H1 (cell line): ENCODE data around the gene RERE. TPM values are rescaled to one million over a fixed set of nuclear protein-coding genes. Genes with fewer than 3 reads are reported as not detected.

Experiments
- CHD7 ChIP-seq: fragments of 300-600 bp; sonication (generic); IDR thresholded peaks from 2 replicates; pipeline ENCODE4 v1.7.1; 2012; ENCODE audit warnings: low read length, moderate library complexity, mild to moderate bottlenecking, inconsistent platforms; ENCODE audit not compliant: insufficient replicate concordance
- CTCF ChIP-seq, 3 experiments: IDR thresholded peaks; 1 replicate in 2 of 3; 2 replicates in 1 of 3; pipeline versions ENCODE4 v1.5.1 to v1.6.1; 2011; ENCODE audit warnings: low read length in 3 of 3, mild to moderate bottlenecking in 3 of 3, inconsistent platforms in 2 of 3, low read depth in 1 of 3, moderate library complexity in 1 of 3; ENCODE audit not compliant: insufficient read depth in 1 of 3; ENCODE audit errors: control extremely low read depth in 1 of 3
- JUND ChIP-seq: IDR thresholded peaks from 2 replicates; pipeline ENCODE4 v1.6.1; 2011; ENCODE audit warnings: mild to moderate bottlenecking, improper control_type of control experiment, low read length
- KDM1A ChIP-seq: fragments of 200-600, 300-600 bp; sonication (generic); IDR thresholded peaks from 2 replicates; pipeline ENCODE4 v1.7.1; 2016; ENCODE audit warnings: mild to moderate bottlenecking, low read length, borderline replicate concordance
- NANOG ChIP-seq: IDR thresholded peaks from 2 replicates; pipeline ENCODE4 v1.6.1; 2011; ENCODE audit warnings: low read length, low read depth, mild to moderate bottlenecking, inconsistent platforms; ENCODE audit not compliant: insufficient read depth, poor library complexity, severe bottlenecking
- NRF1 ChIP-seq: IDR thresholded peaks from 2 replicates; pipeline ENCODE4 v1.6.1; 2011; ENCODE audit warnings: mild to moderate bottlenecking, low read depth, low read length, improper control_type of control experiment
- PHF8 ChIP-seq: fragments of 200-600 bp; sonication (generic); conservative IDR thresholded peaks from 2 replicates; pipeline ENCODE4 v1.7.1; 2012; ENCODE audit warnings: low read depth, mild to moderate bottlenecking, inconsistent platforms, low read length, moderate library complexity
- RFX5 ChIP-seq: IDR thresholded peaks from 2 replicates; pipeline ENCODE4 v1.6.1; 2011; ENCODE audit warnings: low read depth, low read length, improper control_type of control experiment, borderline replicate concordance
- TAF1 ChIP-seq: IDR thresholded peaks from 2 replicates; pipeline ENCODE4 v1.6.1; 2011; ENCODE audit warnings: mild to moderate bottlenecking, low read depth, low read length
- polyA plus RNA-seq, 7 experiments: library from polyadenylated mRNA; depleted of rRNA in 3 of 7; stranded (reverse) in 5 of 7; unstranded in 2 of 7; fragments of >200 nt in 5 of 7; fragments of 200-250 nt in 2 of 7; gene quantifications; 1 replicate in 5 of 7; 2 replicates in 1 of 7; 4 replicates in 1 of 7; pipeline versions ENCODE4 v1.2.1 to v1.2.3, GENCODE V29; 2011 to 2013; ENCODE audit warnings: missing spikeins in 2 of 7, mixed read lengths in 2 of 7
- total RNA-seq: library from RNA; stranded (reverse); fragmentation: NEBNext Ultra II Directional; extraction: Animal tissue kit (Norgen Biotek cat#: 25700); gene quantifications from 2 replicates; pipeline ENCODE4 v1.2.1, GENCODE V29; 2021

Gene RERE
- total and polyA plus RNA-seq, 2 of the 8 experiments (the other 6 are each of a cell fraction or from before 2014, with no cell fraction given): 15.3 to 142 TPM

GRCh38 chr1:8409106-8409505, 408.3 kb downstream of the RERE start (continued):
- TF ChIP-seq CHD7: no peak
- no peak for TF ChIP-seq PHF8
- no peak for TF ChIP-seq RFX5
- TF ChIP-seq KDM1A: no peak
- TF ChIP-seq JUND: no peak
- no peak for TF ChIP-seq NRF1
- TF ChIP-seq NANOG: no peak
- no peak for TF ChIP-seq TAF1
- TF ChIP-seq CTCF (IDR thresholded peaks at IDR 0.05; ENCODE audit: control extremely low read depth in 1 of 3, insufficient read depth in 1 of 3, low read depth in 1 of 3, low read length in 3 of 3): peak in 2 of 3 experiments; percentile 1 to 51; a peak in 2 of 4 replicates
